DND-41 (cell line): ENCODE data around the gene NRF1.

Experiments used
- EZH2 ChIP-seq: IDR thresholded peaks from 3 replicates; pipeline ENCODE4 v1.6.1; 2012; ENCODE audit warnings: borderline replicate concordance, low read depth, mild to moderate bottlenecking, moderate library complexity, low read length, inconsistent platforms; ENCODE audit not compliant: severe bottlenecking
- TF ChIP-seq, protein P1 (sequence below): IDR thresholded peaks from 2 replicates; pipeline ENCODE4 v1.5.1; 2012; ENCODE audit warnings: borderline replicate concordance, low read length, moderate library complexity, mild to moderate bottlenecking; ENCODE audit not compliant: poor library complexity, severe bottlenecking; ENCODE audit errors: extremely low read depth

DNA sequence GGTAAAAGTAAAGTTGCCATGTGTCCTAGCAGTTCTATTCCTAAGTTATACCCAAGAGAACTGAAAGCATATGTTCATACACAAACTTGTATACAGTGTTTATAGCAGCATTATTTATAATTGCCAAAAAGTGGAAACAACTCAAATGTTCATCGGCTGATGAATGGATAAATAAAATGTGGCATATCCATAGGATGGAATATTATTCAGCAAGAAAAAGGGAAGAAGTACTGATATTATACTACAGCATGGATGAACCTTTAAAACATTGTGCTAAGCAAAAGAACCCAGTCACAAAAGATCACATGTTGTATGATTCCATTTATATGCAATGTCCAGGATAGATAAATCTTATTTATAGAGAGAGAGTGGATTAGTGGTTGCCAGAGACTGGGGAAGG is 68.9 kb downstream of the NRF1 start:
- TF ChIP-seq, protein P1, sequence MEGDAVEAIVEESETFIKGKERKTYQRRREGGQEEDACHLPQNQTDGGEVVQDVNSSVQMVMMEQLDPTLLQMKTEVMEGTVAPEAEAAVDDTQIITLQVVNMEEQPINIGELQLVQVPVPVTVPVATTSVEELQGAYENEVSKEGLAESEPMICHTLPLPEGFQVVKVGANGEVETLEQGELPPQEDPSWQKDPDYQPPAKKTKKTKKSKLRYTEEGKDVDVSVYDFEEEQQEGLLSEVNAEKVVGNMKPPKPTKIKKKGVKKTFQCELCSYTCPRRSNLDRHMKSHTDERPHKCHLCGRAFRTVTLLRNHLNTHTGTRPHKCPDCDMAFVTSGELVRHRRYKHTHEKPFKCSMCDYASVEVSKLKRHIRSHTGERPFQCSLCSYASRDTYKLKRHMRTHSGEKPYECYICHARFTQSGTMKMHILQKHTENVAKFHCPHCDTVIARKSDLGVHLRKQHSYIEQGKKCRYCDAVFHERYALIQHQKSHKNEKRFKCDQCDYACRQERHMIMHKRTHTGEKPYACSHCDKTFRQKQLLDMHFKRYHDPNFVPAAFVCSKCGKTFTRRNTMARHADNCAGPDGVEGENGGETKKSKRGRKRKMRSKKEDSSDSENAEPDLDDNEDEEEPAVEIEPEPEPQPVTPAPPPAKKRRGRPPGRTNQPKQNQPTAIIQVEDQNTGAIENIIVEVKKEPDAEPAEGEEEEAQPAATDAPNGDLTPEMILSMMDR: no peak
- no peak for TF ChIP-seq EZH2
